Breast epithelium (tissue), 4 donors: Measurements from ENCODE around the gene SETD6. TPM values are rescaled to one million over a fixed set of nuclear protein-coding genes. Genes with fewer than 3 reads are reported as not detected.

Experiments used
- DNase-seq, 2 donors: peaks; one replicate each; pipeline ENCODE4 v3.0.0-alpha.2; 2019; ENCODE audit warnings: low spot score in 2 of 2
- H3K27ac ChIP-seq, 2 donors: fragments of 200-600 bp; sonication (generic) in 1 of 2; one replicate each; pipeline ENCODE4 v1.5.1; 2016 to 2019; ENCODE audit warnings: mild to moderate bottlenecking in 1 of 2
- H3K27me3 ChIP-seq, 2 donors: fragments of 200-600 bp; sonication (generic) in 1 of 2; one replicate each; pipeline versions ENCODE4 v1.5.1 to v1.6.0; 2017 to 2019; ENCODE audit warnings: control low read depth in 1 of 2, mild to moderate bottlenecking in 1 of 2
- H3K36me3 ChIP-seq: fragments of 200-600 bp; one replicate; pipeline ENCODE4 v1.5.1; 2019
- H3K4me1 ChIP-seq, 2 donors: fragments of 200-600 bp; sonication (generic); one replicate each; pipeline ENCODE4 v1.5.1; 2016 to 2019; ENCODE audit warnings: control low read depth in 1 of 2
- H3K4me3 ChIP-seq, 3 donors: fragments of 200-600 bp; sonication (generic); 1 replicate in 2 of 3; 2 replicates in 1 of 3; pipeline ENCODE4 v1.5.1; 2016 to 2019; ENCODE audit warnings: mild to moderate bottlenecking in 3 of 3, moderate library complexity in 2 of 3
- H3K9me3 ChIP-seq, 2 donors: fragments of 200-600 bp; sonication (generic) in 1 of 2; one replicate each; pipeline ENCODE4 v1.5.1; 2016 to 2019; ENCODE audit warnings: control low read depth in 1 of 2
- CTCF ChIP-seq, 3 donors: fragments of 450-650 bp; IDR thresholded peaks; one replicate each; pipeline ENCODE4 v1.5.1; 2016 to 2017; ENCODE audit warnings: antibody characterized with exemption in 3 of 3, mild to moderate bottlenecking in 3 of 3, moderate library complexity in 3 of 3
- POLR2A ChIP-seq: fragments of 450-650 bp; IDR thresholded peaks from one replicate; pipeline ENCODE4 v1.6.1; 2016; ENCODE audit warnings: antibody characterized with exemption, mild to moderate bottlenecking, moderate library complexity
- POLR2AphosphoS5 ChIP-seq, 3 donors: sonication (generic); formaldehyde crosslinking; IDR thresholded peaks; one replicate each; pipeline ENCODE4 v1.6.1; 2017; ENCODE audit warnings: antibody characterized with exemption in 3 of 3
- intact Hi-C: fragments of 100-400 bp; cut with DNase I; formaldehyde crosslinking; loops from one replicate; pipeline ENCODE4 v1.15.1; 2023; ENCODE audit warnings: low total_unique reads
- total RNA-seq, 3 donors: library from RNA; depleted of rRNA; stranded (reverse); fragments of >200 nt; gene quantifications; one replicate each; pipeline ENCODE4 v1.1.0, GENCODE V29; 2016

Gene SETD6
- total RNA-seq, 3 donors from 2014 or later: 20.8 to 47.3 (median 44.9) TPM

- intact Hi-C loops: no loop called here
- peak overlapping the region; percentile 0 to 69 (median 51) for H3K4me3 ChIP-seq
- H3K27me3 ChIP-seq: peaks cover 3 to 24% of the 10 kb centered on the region in 2 donors
- TF ChIP-seq CTCF (IDR thresholded peaks at IDR 0.05) (no peak), POLR2A (no peak), POLR2AphosphoS5 (IDR thresholded peaks at IDR 0.05) (no peak)
- H3K4me1 ChIP-seq: no peaks in the 10 kb centered on the region
- H3K27ac ChIP-seq: no peak overlapping the region
- no peaks in the 10 kb centered on the region for H3K9me3 ChIP-seq
- peak in 1 of 2 donors; percentile 55 for DNase-seq
- no peaks in the 10 kb centered on the region for H3K36me3 ChIP-seq
These were observed 13.8 kb upstream of the SETD6 start for GRCh38 chr16:58501242-58502131.

DNA sequence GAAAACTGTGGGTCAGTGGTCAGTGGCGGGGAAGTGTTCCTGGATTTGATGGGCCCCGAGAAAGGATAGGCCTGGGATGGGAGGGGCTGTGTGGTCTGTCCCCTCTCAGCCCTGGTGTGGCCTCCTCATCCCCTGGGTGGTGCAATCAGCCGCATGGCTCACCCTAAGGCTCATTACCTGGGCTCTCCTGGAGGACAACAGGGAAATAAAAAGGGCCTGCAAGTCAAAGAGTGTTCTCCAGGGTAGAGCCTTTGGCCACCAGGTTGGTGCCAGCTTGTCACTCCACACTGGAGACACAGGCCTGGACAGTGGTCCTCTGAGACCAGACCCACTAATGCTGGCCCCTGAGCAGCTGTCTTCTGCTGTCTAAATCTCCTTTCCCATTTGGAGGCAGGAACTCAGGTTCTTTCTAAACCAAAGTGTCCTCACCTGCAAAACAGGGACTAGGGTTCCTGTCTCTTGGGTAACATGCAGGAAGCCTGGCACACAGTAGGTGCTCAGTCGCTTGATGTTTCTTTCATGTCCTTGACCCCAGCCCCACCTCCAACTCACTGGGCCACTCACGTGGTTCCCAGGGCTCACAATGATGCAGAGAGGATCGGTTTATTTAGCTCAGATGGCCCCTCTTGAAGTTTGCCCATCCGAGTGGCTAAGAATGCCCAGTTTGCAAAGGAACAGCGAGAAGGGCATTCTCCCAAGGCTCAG, 12.9 kb upstream of the SETD6 start:
- H3K9me3 ChIP-seq: no peaks in the 10 kb centered on the region
- H3K36me3 ChIP-seq: no peaks in the 10 kb centered on the region
- no peak overlapping the region for H3K27ac ChIP-seq
- H3K27me3 ChIP-seq: peaks cover 3 to 24% of the 10 kb centered on the region in 2 donors
- TF ChIP-seq POLR2A (no peak), CTCF (IDR thresholded peaks at IDR 0.05) (no peak), POLR2AphosphoS5 (IDR thresholded peaks at IDR 0.05) (no peak)
- H3K4me3 ChIP-seq: no peak overlapping the region
- DNase-seq: peak in 1 of 2 donors; percentile 40
- H3K4me1 ChIP-seq: no peaks in the 10 kb centered on the region
- intact Hi-C loops: no loop called here

DNA sequence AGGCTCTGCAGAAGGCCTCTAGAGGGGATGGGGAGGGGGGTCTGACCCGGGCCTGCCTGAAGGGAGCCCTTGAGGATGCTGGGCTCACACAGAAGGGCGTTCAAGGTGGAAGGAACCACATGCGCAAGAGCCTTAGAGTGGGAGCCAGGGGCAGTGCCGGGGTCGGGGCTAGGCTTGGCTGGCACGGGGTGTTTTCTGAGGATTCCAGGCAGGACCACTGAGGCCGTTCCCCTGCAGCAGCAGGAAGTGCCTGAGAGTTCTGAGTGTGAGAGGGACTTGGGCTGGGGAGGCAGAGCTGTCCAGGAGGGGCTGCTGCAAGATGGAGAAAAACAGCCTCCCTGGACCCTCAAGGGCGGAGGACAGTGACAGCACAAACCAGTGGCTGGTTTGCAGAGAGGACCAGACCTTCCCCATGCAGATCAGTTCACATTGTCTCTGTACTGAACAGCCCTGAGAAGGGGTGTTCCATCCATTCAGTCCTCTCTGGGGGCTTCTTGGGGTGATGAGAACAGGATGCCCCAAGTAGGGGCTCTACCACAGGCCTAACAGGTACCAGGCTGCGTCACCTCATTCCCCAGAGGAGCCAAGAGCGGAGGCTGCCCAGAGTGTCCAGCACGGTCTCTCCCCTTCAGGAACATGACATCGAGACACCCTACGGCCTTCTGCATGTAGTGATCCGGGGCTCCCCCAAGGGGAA, 12.0 kb upstream of the SETD6 start:
- Histone ChIP-seq H3K4me1 (no peaks in the 10 kb centered on the region), H3K36me3 (no peaks in the 10 kb centered on the region), H3K4me3 (no peak overlapping the region), H3K27ac (no peak overlapping the region), H3K9me3 (no peaks in the 10 kb centered on the region), H3K27me3 (peaks cover 3 to 24% of the 10 kb centered on the region in 2 donors)
- peak in 1 of 2 donors; percentile 50 for DNase-seq
- intact Hi-C loops: no loop called here
- TF ChIP-seq POLR2AphosphoS5 (IDR thresholded peaks at IDR 0.05) (no peak), POLR2A (no peak), CTCF (IDR thresholded peaks at IDR 0.05) (no peak)

DNA sequence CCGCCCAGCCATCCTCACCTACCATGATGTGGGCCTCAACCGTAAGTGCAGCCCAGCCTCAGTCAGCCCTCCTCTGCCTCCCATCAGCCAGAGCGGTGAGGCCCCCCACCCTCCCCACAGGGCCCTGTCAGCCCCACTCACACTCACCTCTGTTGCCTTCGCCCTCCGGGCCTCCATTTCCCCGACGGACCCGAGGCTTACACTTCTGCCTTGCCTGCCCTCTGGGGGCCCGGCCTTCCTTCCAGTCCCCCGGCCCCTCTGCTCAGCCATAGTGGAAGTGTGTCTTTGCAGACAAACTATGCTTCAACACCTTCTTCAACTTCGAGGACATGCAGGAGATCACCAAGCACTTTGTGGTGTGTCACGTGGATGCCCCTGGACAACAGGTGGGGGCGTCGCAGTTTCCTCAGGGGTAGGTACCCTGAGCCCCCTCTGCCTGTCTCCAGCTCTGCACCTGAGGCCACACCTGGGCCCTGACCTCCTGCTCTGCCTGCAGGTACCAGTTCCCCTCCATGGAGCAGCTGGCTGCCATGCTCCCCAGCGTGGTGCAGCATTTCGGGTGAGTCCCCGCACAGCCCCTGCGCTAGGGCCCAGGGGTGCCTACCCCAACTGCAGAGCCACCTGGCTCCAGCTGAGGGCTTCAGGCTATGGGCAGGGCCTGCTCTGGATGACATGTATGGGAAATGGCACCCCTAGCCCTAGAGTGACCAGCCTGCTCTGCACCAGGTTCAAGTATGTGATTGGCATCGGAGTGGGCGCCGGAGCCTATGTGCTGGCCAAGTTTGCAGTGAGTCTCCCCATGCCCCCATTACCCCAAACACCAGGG, 11.2 kb upstream of the SETD6 start:
- H3K4me3 ChIP-seq: no peak overlapping the region
- no peak overlapping the region for H3K27ac ChIP-seq
- DNase-seq: peak in 1 of 2 donors; percentile 37
- no peaks in the 10 kb centered on the region for H3K4me1 ChIP-seq
- H3K36me3 ChIP-seq: no peaks in the 10 kb centered on the region
- no peaks in the 10 kb centered on the region for H3K9me3 ChIP-seq
- intact Hi-C loops: no loop called here
- peaks cover 3 to 24% of the 10 kb centered on the region in 2 donors for H3K27me3 ChIP-seq
- TF ChIP-seq CTCF (IDR thresholded peaks at IDR 0.05) (no peak), POLR2A (no peak), POLR2AphosphoS5 (IDR thresholded peaks at IDR 0.05) (no peak)
